ENCODE data around the gene LPXN.

GRCh38 chr11:58507355-58507754 is 68.3 kb downstream of the LPXN start:
- TF ChIP-seq, protein P1, sequence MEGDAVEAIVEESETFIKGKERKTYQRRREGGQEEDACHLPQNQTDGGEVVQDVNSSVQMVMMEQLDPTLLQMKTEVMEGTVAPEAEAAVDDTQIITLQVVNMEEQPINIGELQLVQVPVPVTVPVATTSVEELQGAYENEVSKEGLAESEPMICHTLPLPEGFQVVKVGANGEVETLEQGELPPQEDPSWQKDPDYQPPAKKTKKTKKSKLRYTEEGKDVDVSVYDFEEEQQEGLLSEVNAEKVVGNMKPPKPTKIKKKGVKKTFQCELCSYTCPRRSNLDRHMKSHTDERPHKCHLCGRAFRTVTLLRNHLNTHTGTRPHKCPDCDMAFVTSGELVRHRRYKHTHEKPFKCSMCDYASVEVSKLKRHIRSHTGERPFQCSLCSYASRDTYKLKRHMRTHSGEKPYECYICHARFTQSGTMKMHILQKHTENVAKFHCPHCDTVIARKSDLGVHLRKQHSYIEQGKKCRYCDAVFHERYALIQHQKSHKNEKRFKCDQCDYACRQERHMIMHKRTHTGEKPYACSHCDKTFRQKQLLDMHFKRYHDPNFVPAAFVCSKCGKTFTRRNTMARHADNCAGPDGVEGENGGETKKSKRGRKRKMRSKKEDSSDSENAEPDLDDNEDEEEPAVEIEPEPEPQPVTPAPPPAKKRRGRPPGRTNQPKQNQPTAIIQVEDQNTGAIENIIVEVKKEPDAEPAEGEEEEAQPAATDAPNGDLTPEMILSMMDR (IDR thresholded peaks at IDR 0.05 in 8 of 11, conservative IDR thresholded peaks at IDR 0.05 in 3 of 11): no peak
- no peak for TF ChIP-seq POLR2A (IDR thresholded peaks at IDR 0.05)

Measured in spleen (tissue), 7 donors.